HG03066 (cell line): ENCODE results near the gene NRF1.

ENCODE experiments used
- ATAC-seq: cut with Tn5 transposase; IDR thresholded peaks from one replicate; pipeline ENCODE4 v1.9.1; 2021; ENCODE audit warnings: low read depth; ENCODE audit not compliant: unreplicated experiment

The NRF1 gene

DNA sequence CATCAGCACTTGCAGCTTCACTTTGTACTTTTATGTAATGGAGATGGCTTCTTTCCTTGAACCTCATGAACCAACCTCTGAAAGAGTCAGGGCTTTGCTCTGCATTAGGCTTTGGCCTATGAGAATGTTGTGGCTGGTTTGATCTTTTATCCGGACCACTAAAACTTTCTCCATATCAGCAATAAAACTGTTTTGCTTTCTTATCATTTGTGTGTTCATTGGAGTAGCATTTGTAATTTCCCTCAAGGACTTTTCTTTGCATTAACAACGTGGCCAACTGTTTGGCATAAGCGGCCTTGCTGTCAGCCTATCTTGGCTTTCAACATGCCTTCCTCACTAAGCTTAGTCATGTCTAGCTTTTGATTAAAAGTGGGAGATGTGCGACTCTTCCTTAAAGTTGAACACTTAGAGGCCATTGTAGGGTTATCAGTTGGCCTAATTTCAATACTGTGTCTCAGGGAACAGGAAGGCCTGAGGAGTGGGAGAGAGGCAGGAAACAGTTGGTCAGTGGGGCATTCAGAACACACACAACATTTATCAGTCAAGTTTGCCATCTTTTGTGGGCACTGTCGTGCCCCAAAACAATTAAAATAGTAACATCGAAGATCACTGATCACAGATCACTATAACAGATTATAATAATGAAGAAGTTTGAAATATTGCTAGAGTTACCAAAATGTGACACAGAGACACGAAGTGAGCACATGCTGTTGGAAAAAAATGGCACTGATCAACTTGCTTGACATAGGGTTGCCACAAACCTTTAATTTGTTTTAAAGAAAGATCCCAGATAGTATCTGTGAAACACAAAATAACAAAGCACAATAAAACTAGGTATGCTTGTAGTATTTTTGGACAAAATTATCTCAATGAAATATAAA is 64.7 kb downstream of the NRF1 start:
- no peak for ATAC-seq

DNA sequence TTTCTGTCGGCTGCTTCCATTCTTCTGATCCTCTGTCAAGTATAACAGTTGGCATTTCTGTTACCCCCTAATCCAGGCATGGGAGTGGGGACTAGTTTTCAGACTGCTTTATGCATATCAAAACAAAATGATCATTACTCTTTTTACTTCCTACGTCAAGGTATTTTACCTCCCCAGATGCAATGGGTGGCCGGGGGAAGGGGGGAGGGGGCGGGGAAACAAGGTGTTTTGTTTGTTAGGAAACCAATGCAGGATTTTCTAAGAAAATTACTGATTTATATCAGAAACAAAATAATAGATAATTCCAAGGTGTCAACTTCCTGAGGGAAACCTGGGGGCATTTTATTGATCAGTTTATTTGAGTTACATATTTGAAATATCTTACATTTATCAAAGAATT is 66.3 kb downstream of the NRF1 start:
- no peak for ATAC-seq

DNA sequence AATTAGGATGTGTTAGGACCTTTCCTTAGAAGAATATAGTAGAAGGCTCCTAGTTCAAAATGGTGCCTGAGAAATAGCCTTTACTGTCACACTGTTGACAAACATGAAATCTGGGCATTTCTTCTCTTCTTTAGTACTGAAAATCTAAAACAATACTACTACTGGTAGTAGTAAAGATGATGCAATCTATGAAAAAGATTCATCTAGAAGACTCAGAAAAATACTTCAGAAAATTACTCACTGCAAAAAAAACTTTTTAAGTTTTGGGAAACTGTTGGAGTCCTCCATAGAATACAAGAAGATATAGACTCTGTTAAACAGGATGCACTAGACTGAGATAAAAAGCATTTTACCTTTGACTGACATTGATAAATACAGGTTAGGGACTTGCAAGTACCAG is 67.1 kb downstream of the NRF1 start:
- no peak for ATAC-seq

DNA sequence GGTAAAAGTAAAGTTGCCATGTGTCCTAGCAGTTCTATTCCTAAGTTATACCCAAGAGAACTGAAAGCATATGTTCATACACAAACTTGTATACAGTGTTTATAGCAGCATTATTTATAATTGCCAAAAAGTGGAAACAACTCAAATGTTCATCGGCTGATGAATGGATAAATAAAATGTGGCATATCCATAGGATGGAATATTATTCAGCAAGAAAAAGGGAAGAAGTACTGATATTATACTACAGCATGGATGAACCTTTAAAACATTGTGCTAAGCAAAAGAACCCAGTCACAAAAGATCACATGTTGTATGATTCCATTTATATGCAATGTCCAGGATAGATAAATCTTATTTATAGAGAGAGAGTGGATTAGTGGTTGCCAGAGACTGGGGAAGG is 68.9 kb downstream of the NRF1 start:
- ATAC-seq, result no peak

DNA sequence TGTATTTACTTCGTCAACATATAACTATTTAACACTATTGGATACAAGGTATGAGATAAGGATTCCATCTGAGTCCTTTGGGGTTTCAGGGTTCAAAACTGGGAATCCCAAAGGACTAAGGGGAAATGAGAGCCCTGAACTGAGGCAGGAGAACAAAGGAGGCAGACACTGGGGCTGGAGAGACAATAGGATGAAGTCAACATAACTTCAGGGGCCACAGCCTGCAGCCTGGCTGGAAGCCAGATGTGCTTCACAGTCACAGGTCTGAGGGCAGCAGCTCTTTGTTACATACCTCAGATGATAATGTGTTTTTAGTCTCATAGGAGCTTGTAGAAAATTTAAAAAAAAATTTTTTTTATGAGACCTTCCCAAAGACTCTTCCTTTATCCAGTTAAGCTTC is 73.3 kb downstream of the NRF1 start:
- no peak for ATAC-seq

DNA sequence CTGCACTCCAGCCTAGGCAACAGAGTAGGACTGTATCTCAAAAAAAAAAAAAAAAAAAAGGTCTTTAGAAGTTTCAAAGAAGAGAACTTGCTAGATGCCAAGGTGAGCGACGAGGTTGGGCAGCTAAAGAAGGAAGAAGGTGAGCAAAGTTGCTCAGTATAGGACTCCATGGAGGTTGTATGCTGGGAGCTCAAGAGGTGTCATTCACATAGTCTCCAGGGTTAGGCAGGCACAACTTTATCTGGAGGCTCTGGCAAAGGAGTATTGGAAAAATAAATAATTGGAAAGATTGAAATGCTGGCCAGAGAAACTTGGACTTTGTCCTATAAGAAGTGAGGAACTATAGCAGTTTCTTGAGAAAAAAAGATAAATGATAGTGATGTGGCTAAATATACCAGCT is 74.5 kb downstream of the NRF1 start:
- ATAC-seq, result no peak

DNA sequence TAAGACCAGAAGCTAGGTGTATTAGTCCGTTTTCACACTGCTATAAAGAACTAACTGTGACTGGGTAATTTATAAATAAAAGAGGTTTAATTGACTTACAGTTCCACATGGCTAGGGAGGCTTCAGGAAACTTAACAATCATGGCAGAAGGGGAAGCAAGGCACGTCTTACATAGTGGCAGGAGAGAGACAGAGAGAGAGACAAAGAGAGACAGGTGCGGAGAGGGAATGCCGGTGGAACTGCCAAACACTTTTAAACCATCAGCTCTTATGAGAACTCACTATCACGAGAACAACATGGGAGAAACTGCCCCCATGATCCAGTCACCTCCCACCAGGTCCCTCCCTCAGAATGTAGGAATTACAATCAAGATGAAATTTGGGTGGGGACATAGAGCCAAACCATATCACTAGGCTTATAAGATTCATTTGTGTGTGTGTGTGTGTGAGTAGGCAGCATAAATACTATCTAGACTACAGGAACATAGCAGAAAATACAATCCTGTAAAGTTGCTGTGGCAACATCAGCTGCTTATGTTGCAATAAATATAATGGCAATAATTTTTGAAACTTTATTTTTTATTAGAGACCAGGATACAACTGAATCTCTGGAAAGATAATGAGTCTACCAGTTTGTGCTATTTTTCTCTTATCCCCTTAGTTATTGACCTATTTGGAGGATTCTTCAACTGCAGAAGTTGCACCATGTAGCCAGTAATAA is 77.1 kb downstream of the NRF1 start:
- no peak for ATAC-seq

DNA sequence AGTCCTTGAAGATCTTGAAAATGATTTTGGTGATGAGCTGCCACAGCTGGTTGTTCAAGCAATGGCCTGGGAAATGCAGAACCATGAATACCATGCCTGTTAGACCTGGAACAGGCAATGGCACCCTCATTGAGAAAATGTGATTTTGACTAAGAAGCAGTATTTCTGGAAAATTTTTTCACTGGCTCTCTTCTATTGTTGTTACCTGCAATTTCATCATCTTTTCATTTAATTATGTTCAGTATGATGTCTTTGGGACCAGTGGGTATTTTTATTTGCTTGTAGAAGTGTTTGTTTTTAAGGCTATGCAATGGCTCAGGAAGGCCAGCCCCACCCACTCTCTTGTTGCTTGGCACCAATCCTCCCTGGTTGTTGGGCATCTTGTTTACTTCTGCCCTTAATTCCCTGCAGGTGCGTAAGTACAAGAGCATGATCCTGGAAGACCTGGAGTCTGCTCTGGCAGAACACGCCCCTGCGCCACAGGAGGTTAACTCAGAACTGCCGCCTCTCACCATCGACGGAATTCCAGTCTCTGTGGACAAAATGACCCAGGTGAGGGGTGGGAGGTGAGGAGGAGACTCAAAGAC is 78.6 kb downstream of the NRF1 start:
- no peak for ATAC-seq

DNA sequence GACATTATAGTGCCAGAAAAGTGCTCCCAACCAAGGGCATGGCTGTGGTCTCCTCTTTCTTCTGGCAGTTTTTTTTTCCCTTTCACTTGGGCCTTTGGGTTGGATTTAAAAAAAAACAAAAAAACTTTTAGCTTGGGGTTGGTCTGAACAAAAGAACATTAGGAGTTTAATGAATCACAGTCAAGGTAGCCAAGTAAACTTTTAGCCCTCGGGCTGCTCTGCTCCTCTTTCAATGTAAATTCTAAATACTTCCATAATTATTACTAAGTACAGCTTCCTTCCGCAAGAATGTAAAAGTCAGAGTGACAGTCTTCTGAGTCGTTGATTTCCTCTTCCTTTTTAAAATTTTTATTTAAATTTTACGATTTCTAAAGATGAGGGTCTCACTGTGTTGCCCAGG is 79.2 kb downstream of the NRF1 start:
- ATAC-seq, result no peak

DNA sequence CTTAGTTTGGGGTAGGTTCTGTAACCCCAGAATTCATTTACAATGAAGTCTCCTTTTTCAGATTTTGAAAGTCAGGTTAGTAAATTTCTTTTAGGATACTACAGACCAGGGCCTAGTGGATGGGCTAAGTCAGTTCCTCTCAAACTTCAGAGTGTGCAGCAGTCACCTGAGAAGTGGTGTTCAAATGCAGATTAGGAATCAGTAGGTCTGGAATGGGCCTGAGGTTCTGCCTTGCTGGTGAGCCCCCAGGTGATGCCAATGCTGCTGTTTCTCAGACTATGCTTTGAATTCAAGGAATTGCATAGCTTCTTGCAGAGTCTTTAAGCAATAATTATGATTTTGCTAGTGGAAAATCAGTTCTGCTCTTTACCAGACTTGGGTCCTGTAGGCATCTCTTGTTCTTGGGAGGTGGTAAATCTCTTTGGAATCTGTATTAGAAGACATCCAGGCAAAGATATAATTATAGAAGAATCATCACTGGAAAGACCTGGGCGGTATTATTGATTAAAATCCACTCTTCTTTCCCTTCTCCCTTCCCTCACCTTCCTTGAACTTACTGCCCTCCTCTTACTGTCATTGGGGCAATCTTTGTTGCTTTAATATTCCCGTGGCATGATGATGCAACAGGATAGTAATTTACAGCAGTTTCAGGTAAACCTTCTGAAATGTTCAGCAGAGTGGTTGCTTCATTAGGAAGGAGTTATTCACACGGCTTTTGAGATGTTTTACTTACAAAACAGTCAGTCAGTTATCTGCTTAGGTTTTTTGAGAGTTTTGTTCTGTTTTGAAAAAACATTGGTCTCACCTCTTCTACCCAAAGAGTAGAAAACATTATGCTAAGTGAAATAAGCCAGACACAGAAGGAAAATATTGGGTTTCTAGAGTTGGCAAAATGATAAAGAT is 87.2 kb downstream of the NRF1 start:
- ATAC-seq, result no peak

DNA sequence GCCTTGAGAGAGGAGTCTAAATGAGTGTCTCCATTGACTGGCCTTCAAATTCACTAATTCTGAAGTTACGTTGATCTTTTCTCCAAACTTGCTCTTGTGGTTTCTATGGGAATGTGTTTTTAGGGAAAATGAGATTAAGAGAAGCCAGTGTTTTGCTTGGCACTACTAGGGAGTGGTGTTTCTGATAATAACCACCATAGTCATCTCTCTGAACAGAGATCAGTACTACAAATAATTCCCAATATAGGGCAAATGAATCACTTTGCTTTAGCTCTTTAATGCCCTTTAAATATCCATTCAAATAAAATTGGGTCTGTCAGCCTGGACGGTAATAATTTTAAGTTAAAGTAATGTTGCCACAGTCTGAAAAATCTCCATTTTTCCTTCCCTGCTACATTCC is 90.8 kb downstream of the NRF1 start:
- ATAC-seq, result no peak

DNA sequence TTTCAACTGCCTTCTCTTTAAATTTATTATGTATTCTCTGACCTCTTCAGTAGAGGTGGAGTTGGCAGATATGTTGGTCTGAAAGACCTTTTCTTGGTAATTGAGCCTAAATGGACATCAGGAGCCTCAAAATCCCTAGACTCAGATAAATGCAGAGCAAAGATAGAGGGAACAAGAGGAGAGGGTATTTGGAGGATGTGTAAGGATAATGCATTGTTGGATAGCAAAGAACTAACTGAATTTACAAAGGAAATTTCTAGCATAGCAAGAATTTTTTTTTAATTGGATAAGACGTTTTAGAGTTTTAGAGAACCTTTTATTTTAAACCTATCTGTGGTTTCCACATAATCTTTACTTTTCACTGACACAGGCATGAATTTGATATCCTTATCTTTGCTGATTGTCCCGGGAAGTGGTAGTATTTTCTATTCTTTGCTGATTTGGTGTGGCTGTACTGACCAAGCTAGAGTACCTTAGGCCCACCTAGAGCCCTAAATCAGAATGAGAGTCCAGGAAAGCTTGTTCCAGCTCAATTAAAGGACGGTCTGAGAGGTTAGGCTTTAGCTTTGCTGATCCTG is 91.3 kb downstream of the NRF1 start:
- no peak for ATAC-seq

DNA sequence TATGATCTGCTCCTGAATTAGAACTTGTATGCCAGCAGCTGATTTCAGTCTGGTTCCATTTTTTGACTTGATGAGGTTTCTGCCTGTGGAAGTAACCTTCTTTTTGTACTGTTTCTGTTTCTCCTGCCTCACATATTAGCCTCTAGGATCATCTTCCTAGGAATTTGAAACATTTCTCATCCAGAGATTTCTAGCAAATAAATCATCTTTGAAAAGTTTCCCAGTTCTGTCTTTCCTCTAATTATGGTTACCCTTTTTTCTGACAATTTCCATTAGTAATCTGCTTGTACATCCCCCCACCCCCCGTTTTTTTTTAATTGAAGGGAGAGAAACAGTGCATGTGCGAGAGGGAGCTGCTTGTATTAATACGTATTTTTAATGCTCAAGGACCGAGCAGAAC is 92.2 kb downstream of the NRF1 start:
- ATAC-seq, result no peak

DNA sequence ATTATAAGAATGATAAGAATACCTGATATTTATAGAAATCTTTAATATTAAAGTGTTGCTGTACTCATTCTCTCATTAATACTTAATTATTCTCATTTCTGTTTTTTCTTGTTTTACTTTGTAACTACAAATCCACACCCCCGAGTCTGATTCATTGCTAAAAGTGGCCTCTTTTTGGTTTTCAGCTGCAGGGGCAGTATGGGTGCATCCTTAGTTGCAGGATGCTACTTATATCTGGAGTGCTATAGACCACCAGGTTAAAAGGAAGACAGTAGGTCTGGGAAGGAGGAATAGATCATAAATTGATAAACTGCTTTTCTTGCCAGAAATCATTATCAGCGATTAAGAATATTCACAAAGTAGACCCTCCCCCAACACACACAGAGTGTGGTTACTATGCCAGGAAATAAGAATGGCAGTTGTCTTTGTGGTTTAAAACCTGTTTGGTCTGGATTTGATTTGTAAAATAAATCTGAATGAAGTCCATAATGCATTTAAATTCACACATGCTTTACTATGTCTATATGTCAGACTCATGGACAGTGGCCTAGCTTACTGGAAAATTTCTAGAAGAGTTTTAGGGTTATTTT is 96.5 kb downstream of the NRF1 start:
- no peak for ATAC-seq

DNA sequence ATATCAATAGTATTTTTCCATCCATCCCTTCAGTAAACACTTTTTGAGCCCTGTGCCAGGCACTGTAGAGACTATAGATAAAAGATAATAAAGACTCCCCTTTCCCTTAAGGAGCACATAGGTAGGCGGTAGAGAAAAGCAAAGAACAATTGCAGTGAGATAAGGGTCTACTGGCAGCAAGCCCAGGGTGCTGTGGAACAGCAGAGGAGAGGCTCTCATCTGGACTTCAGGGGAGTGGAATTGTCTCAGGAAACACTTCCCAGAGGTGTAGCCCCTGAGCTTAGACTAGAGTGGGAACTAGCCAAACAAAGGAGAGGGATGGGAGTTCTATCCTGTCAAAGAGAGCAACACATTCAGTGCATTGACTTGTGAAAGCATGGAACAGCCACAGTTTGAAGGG is 102.0 kb downstream of the NRF1 start:
- no peak for ATAC-seq

DNA sequence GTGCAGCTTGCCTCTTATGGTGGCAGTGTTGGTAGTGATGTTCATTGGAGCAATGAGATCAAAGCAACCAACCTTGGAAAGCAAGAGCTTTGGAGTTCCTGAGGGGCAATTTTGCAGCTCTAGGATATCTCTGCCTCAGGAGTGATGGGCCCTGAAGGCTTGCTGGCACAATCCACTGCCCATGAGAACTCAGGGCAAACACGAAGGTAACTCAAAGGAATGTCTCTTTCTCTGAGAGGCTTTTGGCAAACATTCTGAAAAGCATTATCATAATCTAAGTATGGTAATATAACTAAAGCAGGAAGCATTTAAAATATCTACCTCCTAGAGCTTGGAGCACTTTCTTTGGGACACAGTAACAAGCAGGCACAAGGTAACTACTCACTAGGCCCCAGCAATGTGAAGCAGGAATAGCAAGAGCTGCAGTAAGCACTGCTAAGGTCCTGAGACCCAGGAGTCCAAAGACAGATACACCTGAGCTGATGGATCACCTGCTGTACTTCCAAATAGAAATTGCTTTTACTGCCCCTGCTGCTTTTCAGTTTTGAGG is 103.1 kb downstream of the NRF1 start:
- ATAC-seq, result no peak

DNA sequence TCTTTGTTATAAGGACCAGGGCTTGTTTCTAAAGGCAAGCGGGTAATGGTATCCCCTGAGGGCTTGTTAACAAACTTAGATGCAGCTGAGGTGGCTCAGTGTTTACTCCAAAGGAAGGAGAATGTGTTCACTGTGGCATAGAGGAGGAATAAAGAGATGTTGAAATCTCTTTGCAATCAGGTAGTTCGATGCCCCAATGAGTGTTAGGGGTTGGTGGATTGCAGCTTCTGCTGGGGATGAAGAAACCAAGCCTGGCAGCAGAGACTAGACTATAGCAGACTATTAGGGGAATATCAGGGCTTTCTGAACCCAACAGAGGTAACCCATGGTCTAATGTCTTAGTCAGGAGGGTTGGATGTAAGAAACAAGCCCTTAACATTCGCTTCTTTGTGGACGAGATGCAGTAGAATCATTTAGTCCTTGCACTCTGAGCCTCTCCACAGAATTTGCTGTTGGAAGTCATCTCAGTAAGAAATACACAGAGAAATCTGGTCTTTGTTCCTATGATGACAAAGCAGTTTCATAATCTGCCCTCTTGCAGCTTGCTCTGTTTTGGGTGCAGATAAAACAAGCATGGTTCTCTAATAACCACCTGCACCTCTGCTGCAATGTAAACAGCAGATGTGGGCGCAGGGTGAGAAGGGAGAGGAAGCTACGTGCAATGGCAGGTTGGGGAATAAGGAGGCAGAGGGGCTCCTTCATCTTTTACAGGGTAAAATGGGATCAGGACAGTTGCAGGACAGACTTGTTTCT is 108.6 kb downstream of the NRF1 start:
- ATAC-seq, result no peak

DNA sequence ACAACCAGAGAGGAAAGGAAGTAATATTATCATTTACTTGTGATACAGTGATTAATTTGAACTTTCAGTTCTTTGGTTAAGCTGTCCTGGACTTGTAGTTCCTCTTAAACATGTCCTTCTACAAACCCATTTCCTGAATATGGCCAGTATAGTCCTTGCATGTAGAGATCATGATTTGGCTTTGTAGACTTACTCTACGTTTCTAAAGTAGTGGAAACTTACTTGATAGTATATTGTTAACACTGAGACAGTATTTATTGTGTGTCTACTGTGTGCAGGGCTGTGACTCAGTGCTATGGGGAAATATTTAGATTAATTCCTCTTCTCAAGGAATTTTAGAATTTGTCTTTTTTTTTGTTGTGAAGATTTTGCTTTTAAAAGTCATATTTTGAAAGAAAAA is 109.5 kb downstream of the NRF1 start:
- ATAC-seq, result no peak

DNA sequence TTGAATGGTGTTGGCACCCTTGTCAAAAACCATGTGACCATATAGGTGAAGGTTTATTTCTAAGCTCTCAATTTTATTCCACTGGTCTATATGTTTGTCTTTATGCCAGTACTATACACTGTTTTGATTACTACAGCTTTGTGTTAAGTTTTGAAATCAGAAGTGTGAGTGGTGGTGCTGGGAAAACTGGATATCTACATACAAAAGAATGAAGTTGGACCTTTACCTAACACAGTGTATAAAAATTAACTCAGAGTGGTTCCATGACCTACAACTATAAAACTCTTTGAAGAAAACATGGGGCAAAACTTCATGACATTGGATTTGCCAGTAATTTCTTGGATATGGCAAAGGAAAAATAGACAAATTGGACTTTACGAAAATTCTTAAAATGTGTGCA is 112.2 kb downstream of the NRF1 start:
- ATAC-seq, result no peak
